SK-N-SH treated with all-trans-retinoic acid at 6 μM for 48 hours (cell line): ENCODE results near the gene NOC4L.
"Not testable (repeated sequence)": the region's sequence is repeated elsewhere in the genome, so short reads cannot be mapped to it uniquely, and the experiment has no call there.

Source experiments
- ATAC-seq: fragments of 200-7000 bp; cut with Tn5 transposase; 3 replicates; pipeline ENCODE4 v1.9.1; 2020; ENCODE audit warnings: mild to moderate bottlenecking, moderate library complexity
- ARNTL ChIP-seq: fragments of 450-650 bp; formaldehyde crosslinking; IDR thresholded peaks from 2 replicates; pipeline ENCODE4 v1.5.0; 2020; ENCODE audit warnings: low read depth, mild to moderate bottlenecking, moderate library complexity, borderline replicate concordance
- BACH2 ChIP-seq: fragments of 250-450 bp; sonication (Bioruptor Pico); IDR thresholded peaks from 2 replicates; pipeline ENCODE4 v1.9.0; 2021; ENCODE audit warnings: mild to moderate bottlenecking, borderline replicate concordance
- CREB5 ChIP-seq: fragments of 250-450 bp; sonication (Bioruptor Pico); IDR thresholded peaks from 2 replicates; pipeline ENCODE4 v1.5.1; 2020; ENCODE audit warnings: low read depth, mild to moderate bottlenecking, moderate library complexity
- CSDC2 ChIP-seq: fragments of 250-450 bp; sonication (Bioruptor Pico); IDR thresholded peaks from 2 replicates; pipeline ENCODE4 v1.5.0; 2020; ENCODE audit warnings: mild to moderate bottlenecking, moderate library complexity
- CSRNP3 ChIP-seq: fragments of 250-450 bp; sonication (Bioruptor Pico); IDR thresholded peaks from 2 replicates; pipeline ENCODE4 v1.5.1; 2021; ENCODE audit warnings: mild to moderate bottlenecking, moderate library complexity
- ESRRG ChIP-seq: fragments of 250-450 bp; sonication (Bioruptor Pico); IDR thresholded peaks from 2 replicates; pipeline ENCODE4 v1.6.1; 2021; ENCODE audit warnings: mild to moderate bottlenecking
- GLIS3 ChIP-seq: fragments of 250-450 bp; sonication (Bioruptor Pico); IDR thresholded peaks from 2 replicates; pipeline ENCODE4 v1.5.0; 2020; ENCODE audit warnings: mild to moderate bottlenecking, moderate library complexity
- ISL1 ChIP-seq: fragments of 250-450 bp; sonication (Bioruptor Pico); IDR thresholded peaks from 2 replicates; pipeline ENCODE4 v2.1.2; 2022; ENCODE audit warnings: mild to moderate bottlenecking, moderate library complexity
- OSR1 ChIP-seq: fragments of 250-450 bp; sonication (Bioruptor Pico); IDR thresholded peaks from 2 replicates; pipeline ENCODE4 v1.8.0; 2022; ENCODE audit warnings: moderate library complexity, mild to moderate bottlenecking, inconsistent platforms
- PATZ1 ChIP-seq: fragments of 250-450 bp; sonication (Bioruptor Pico); IDR thresholded peaks from 2 replicates; pipeline ENCODE4 v1.8.0; 2020; ENCODE audit warnings: mild to moderate bottlenecking, moderate library complexity, borderline replicate concordance
- POU6F1 ChIP-seq: fragments of 250-450 bp; sonication (Bioruptor Pico); IDR thresholded peaks from 2 replicates; pipeline ENCODE4 v1.8.0; 2021; ENCODE audit warnings: low read depth, mild to moderate bottlenecking, moderate library complexity, borderline replicate concordance
- PPARA ChIP-seq: fragments of 250-450 bp; sonication (Bioruptor Pico); IDR thresholded peaks from 2 replicates; pipeline ENCODE4 v1.5.0; 2020; ENCODE audit warnings: mild to moderate bottlenecking, borderline replicate concordance
- RARB ChIP-seq: fragments of 250-450 bp; sonication (Bioruptor Pico); IDR thresholded peaks from 2 replicates; pipeline ENCODE4 v1.8.0; 2021; ENCODE audit warnings: mild to moderate bottlenecking, moderate library complexity
- SNAI2 ChIP-seq: fragments of 250-450 bp; sonication (Bioruptor Pico); IDR thresholded peaks from 2 replicates; pipeline ENCODE4 v1.5.0; 2020; ENCODE audit warnings: mild to moderate bottlenecking, moderate library complexity
- TCF4 ChIP-seq: fragments of 250-450 bp; sonication (Bioruptor Pico); IDR thresholded peaks from 2 replicates; pipeline ENCODE4 v1.8.0; 2021; ENCODE audit warnings: mild to moderate bottlenecking, moderate library complexity, borderline replicate concordance
- TOX ChIP-seq: fragments of 250-450 bp; sonication (Bioruptor Pico); IDR thresholded peaks from 2 replicates; pipeline ENCODE4 v1.8.0; 2021; ENCODE audit warnings: mild to moderate bottlenecking, moderate library complexity, borderline replicate concordance
- TSHZ2 ChIP-seq: fragments of 250-450 bp; sonication (Bioruptor Pico); IDR thresholded peaks from 2 replicates; pipeline ENCODE4 v1.5.0; 2020; ENCODE audit warnings: mild to moderate bottlenecking, moderate library complexity
- ZFP30 ChIP-seq: fragments of 450-650 bp; formaldehyde crosslinking; IDR thresholded peaks from 2 replicates; pipeline ENCODE4 v1.5.0; 2022; ENCODE audit warnings: mild to moderate bottlenecking, moderate library complexity
- ZNF565 ChIP-seq: fragments of 450-650 bp; formaldehyde crosslinking; conservative IDR thresholded peaks from 2 replicates; pipeline ENCODE4 v1.5.0; 2020; ENCODE audit warnings: low read depth, mild to moderate bottlenecking, moderate library complexity
- ZNF70 ChIP-seq: fragments of 450-650 bp; formaldehyde crosslinking; IDR thresholded peaks from 2 replicates; pipeline ENCODE4 v1.5.0; 2020; ENCODE audit warnings: mild to moderate bottlenecking, moderate library complexity
- ZNF8 ChIP-seq: fragments of 450-650 bp; formaldehyde crosslinking; IDR thresholded peaks from 2 replicates; pipeline ENCODE4 v1.5.0; 2020; ENCODE audit warnings: mild to moderate bottlenecking, moderate library complexity

Gene NOC4L

GRCh38 chr12:132194056-132194455 lies 49.8 kb downstream of the NOC4L start:
- ATAC-seq: no peak
- TF ChIP-seq ZNF565 (CRISPR knock-in tag): no peak
- TF ChIP-seq ZNF70 (CRISPR knock-in tag): no peak
- no peak for TF ChIP-seq OSR1
- no peak for TF ChIP-seq CREB5 (CRISPR knock-in tag)
- TF ChIP-seq CSDC2: no peak
- no peak for TF ChIP-seq POU6F1 (CRISPR knock-in tag)
- TF ChIP-seq CSRNP3 (CRISPR knock-in tag): no peak
- no peak for TF ChIP-seq GLIS3
- TF ChIP-seq PPARA: no peak
- TF ChIP-seq ZFP30 (CRISPR knock-in tag): no peak
- TF ChIP-seq PATZ1: no peak
- TF ChIP-seq ZNF8 (CRISPR knock-in tag): no peak

GRCh38 chr12:132194556-132194955 lies 50.3 kb downstream of the NOC4L start:
- no peak for ATAC-seq

GRCh38 chr12:132195242-132195641 lies 51.0 kb downstream of the NOC4L start:
- ATAC-seq: not testable (repeated sequence)

More at GRCh38 chr12:132194556-132194955, 50.3 kb downstream of the NOC4L start:
- TF ChIP-seq ZFP30 (CRISPR knock-in tag) (no peak), ESRRG (CRISPR knock-in tag) (no peak), ISL1 (CRISPR knock-in tag) (no peak), BACH2 (CRISPR knock-in tag) (no peak), TSHZ2 (no peak), ZNF70 (CRISPR knock-in tag) (no peak), RARB (no peak), PATZ1 (no peak), ARNTL (CRISPR knock-in tag) (no peak), GLIS3 (no peak), ZNF565 (CRISPR knock-in tag) (no peak), TOX (CRISPR knock-in tag) (no peak), OSR1 (no peak), SNAI2 (CRISPR knock-in tag) (no peak), CSRNP3 (CRISPR knock-in tag) (no peak), TCF4 (CRISPR knock-in tag) (no peak), CSDC2 (no peak)
